Measurements from ENCODE around the gene FTSJ1. TPM values are rescaled to one million over a fixed set of nuclear protein-coding genes. Genes with fewer than 3 reads are reported as not detected.

Gene FTSJ1
- total RNA-seq, 1 donor from 2014 or later, result 33.9 TPM

DNA sequence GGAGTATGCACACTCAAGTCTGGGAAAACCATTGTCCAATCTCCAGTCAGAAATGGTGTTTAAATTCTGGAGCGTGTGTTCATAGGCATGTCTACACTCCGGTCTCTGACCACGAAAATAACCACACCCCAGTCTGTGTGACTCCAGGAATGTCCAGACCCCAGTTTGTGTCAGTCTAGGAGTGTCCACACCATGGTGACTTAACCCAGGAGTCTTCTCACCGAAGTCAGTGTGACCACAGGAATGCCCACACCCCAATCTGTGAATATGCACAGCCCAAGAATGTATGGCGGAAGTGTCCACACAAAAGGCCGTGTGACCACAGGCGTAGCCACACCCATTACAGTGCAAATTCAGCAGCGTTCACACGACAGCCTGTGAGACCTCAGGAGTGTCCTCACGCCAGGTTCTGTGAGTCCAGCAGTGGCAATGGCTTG lies 11.4 kb downstream of the FTSJ1 start:
- intact Hi-C loops (cut with DNase I), result no loop called here
- no peak for DNase-seq
- H3K4me1 ChIP-seq, result no peaks in the 10 kb centered on the region
- TF ChIP-seq, protein P1, sequence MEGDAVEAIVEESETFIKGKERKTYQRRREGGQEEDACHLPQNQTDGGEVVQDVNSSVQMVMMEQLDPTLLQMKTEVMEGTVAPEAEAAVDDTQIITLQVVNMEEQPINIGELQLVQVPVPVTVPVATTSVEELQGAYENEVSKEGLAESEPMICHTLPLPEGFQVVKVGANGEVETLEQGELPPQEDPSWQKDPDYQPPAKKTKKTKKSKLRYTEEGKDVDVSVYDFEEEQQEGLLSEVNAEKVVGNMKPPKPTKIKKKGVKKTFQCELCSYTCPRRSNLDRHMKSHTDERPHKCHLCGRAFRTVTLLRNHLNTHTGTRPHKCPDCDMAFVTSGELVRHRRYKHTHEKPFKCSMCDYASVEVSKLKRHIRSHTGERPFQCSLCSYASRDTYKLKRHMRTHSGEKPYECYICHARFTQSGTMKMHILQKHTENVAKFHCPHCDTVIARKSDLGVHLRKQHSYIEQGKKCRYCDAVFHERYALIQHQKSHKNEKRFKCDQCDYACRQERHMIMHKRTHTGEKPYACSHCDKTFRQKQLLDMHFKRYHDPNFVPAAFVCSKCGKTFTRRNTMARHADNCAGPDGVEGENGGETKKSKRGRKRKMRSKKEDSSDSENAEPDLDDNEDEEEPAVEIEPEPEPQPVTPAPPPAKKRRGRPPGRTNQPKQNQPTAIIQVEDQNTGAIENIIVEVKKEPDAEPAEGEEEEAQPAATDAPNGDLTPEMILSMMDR (IDR thresholded peaks at IDR 0.05), result no peak
- no peak overlapping the region for H3K4me3 ChIP-seq
- no peaks in the 10 kb centered on the region for H3K9me3 ChIP-seq
- no peak overlapping the region for H3K27ac ChIP-seq
- peaks cover 5% of the 10 kb centered on the region for H3K36me3 ChIP-seq
- ATAC-seq, result peak; percentile 88
- no peaks in the 10 kb centered on the region for H3K27me3 ChIP-seq

DNA sequence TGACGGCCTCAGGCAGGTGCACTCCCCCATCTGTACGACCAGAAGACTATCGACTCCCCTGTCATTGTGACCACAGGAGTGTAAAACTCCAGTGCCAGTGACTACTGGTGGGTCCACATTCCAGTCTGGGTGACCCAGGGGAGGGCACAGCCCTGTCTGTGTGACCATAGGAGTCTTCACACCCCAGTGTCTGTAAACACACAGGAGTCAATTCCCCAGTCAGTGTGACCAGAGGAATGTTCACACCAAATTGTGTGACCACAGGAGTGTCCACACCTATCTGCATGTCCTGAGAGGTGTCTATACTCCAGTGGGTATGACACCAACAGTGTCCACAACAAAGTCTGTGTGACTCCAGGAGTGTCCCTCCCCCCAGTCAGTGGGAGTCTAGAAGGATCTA lies 12.0 kb downstream of the FTSJ1 start:
- TF ChIP-seq, protein P1 (IDR thresholded peaks at IDR 0.05), result no peak
- no peaks in the 10 kb centered on the region for H3K9me3 ChIP-seq
- peaks cover 5% of the 10 kb centered on the region for H3K36me3 ChIP-seq
- no peak overlapping the region for H3K27ac ChIP-seq
- DNase-seq (no peak), ATAC-seq (no peak)
- no peaks in the 10 kb centered on the region for H3K27me3 ChIP-seq
- intact Hi-C loops (cut with DNase I), result no loop called here
- no peak overlapping the region for H3K4me3 ChIP-seq
- H3K4me1 ChIP-seq, result no peaks in the 10 kb centered on the region

DNA sequence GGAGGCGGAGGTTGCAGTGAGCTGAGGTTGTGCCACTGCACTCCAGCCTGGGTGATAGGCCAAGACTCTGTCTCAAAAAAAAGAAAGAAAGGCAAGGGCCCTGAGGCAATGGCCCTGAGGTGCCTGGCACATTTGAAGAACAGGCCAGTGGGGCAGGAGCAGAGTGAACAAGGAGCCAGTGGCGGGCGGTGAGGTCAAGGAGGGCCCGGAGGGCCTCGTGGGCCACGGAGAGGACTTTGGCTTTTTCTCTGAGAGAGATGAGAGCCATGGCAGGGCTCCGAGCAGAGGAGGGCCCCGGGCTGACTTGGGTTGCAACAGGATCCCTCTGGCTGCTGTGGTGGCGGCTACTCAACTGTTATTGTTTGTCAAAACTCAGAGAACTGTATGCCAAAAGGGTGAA lies 13.3 kb downstream of the FTSJ1 start:
- no peaks in the 10 kb centered on the region for H3K27me3 ChIP-seq
- ATAC-seq, result no peak
- no peaks in the 10 kb centered on the region for H3K36me3 ChIP-seq
- H3K4me3 ChIP-seq, result no peak overlapping the region
- TF ChIP-seq, protein P1 (IDR thresholded peaks at IDR 0.05), result no peak
- H3K27ac ChIP-seq, result no peak overlapping the region
- DNase-seq, result no peak
- no peaks in the 10 kb centered on the region for H3K9me3 ChIP-seq
- intact Hi-C loops (cut with DNase I), result no loop called here
- no peaks in the 10 kb centered on the region for H3K4me1 ChIP-seq

DNA sequence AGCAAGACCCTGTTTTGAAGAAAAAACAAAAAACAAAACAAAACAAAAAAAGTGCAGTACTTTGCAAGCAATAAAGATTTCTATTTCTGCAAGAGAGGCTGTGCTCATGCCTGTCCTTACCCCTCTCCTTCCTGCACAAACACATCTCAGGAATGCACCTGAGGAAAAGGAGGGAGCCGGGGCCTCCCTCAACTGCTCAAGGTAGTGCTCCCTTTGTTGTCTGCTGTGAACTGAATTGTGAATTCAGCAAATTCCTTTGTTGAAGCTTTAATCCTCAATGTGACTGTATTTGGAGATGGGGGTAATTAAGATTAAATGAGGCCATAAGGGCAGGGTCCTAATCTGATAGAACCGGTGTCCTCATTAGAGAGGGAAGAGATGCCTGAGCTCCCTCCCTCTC lies 13.9 kb downstream of the FTSJ1 start:
- ATAC-seq, result no peak
- Histone ChIP-seq H3K27me3 (no peaks in the 10 kb centered on the region), H3K9me3 (no peaks in the 10 kb centered on the region), H3K27ac (no peak overlapping the region), H3K36me3 (no peaks in the 10 kb centered on the region), H3K4me1 (no peaks in the 10 kb centered on the region), H3K4me3 (no peak overlapping the region)
- TF ChIP-seq, protein P1 (IDR thresholded peaks at IDR 0.05), result no peak
- intact Hi-C loops (cut with DNase I), result no loop called here
- DNase-seq, result no peak

DNA sequence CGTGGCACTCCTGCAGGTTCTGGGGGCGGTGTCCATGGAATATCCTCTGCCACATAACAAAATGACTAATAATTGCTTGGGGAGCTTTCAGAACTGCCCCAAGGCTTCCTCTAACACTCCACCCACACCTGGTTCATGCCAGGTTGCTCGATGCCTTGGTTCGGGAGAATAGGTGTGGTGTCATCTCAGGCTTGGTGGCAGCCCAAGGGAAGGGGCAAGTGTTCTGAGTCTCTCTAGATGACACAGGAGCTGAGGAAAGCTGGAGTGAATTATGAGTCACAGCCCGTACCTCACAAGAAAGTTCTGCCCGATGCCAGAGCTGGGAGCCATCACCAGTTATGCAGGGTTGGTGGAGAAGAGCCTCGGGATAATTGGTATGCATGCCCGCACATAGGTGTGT lies 14.7 kb downstream of the FTSJ1 start:
- TF ChIP-seq, protein P1 (IDR thresholded peaks at IDR 0.05), result no peak
- no peak overlapping the region for H3K27ac ChIP-seq
- DNase-seq (no peak), ATAC-seq (no peak)
- intact Hi-C loops (cut with DNase I), result no loop called here
- no peak overlapping the region for H3K4me3 ChIP-seq
- H3K27me3 ChIP-seq, result no peaks in the 10 kb centered on the region
- no peaks in the 10 kb centered on the region for H3K9me3 ChIP-seq
- H3K36me3 ChIP-seq, result no peaks in the 10 kb centered on the region
- H3K4me1 ChIP-seq, result no peaks in the 10 kb centered on the region

DNA sequence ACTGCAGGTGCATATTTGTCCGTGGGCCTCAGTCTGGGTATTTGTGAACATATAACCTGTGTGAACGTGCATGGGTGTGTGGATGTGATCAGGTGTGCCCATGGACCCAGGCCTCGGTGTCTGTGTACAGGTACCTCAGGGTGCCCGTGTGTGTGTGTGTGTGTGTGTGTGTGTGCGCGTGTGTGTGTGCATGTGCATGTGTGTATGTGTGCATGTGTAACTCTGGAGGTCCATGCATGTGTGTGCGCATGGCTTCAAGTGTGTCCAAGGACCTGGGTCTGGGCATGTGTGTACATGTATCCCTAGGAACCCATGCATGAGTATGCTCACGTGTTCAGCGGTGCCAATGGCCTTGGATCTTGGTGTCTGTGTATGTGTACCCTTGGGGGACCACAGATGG lies 15.8 kb downstream of the FTSJ1 start:
- DNase-seq, result no peak
- TF ChIP-seq, protein P1 (IDR thresholded peaks at IDR 0.05), result no peak

More for the DNA sequence above, 15.8 kb downstream of the FTSJ1 start:
- no peaks in the 10 kb centered on the region for H3K9me3 ChIP-seq
- intact Hi-C loops (cut with DNase I), result no loop called here
- no peaks in the 10 kb centered on the region for H3K4me1 ChIP-seq
- no peak for ATAC-seq
- H3K27me3 ChIP-seq, result no peaks in the 10 kb centered on the region
- H3K36me3 ChIP-seq, result no peaks in the 10 kb centered on the region
- no peak overlapping the region for H3K27ac ChIP-seq
- H3K4me3 ChIP-seq, result no peak overlapping the region

Data from upper lobe of right lung (tissue), 1 donor.